ENCODE measurements around the gene NINJ2.

NINJ2 gene

GRCh38 chr12:612886-613285 lies 50.4 kb downstream of the NINJ2 start:
- ChIA-PET POLR2A (no interaction called here), CTCF (no interaction called here)
- H3K4me3 ChIP-seq (ENCODE audit: low read depth, low read length), result no peak overlapping the region
- no peak for DNase-seq (ENCODE audit: low read depth, low spot score)
- TF ChIP-seq, protein P1, sequence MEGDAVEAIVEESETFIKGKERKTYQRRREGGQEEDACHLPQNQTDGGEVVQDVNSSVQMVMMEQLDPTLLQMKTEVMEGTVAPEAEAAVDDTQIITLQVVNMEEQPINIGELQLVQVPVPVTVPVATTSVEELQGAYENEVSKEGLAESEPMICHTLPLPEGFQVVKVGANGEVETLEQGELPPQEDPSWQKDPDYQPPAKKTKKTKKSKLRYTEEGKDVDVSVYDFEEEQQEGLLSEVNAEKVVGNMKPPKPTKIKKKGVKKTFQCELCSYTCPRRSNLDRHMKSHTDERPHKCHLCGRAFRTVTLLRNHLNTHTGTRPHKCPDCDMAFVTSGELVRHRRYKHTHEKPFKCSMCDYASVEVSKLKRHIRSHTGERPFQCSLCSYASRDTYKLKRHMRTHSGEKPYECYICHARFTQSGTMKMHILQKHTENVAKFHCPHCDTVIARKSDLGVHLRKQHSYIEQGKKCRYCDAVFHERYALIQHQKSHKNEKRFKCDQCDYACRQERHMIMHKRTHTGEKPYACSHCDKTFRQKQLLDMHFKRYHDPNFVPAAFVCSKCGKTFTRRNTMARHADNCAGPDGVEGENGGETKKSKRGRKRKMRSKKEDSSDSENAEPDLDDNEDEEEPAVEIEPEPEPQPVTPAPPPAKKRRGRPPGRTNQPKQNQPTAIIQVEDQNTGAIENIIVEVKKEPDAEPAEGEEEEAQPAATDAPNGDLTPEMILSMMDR (IDR thresholded peaks at IDR 0.05; ENCODE audit: insufficient read depth, low read length, missing control alignments), result no peak

GRCh38 chr12:612293-612692 lies 51.0 kb downstream of the NINJ2 start:
- DNase-seq (ENCODE audit: low read depth, low spot score), result no peak
- POLR2A ChIA-PET, result no interaction called here
- CTCF ChIA-PET, result no interaction called here
- H3K4me3 ChIP-seq (ENCODE audit: low read depth, low read length), result no peak overlapping the region
- TF ChIP-seq, protein P1 (IDR thresholded peaks at IDR 0.05; ENCODE audit: insufficient read depth, low read length, missing control alignments), result no peak

GRCh38 chr12:611721-612120 lies 51.5 kb downstream of the NINJ2 start:
- DNase-seq (ENCODE audit: low read depth, low spot score), result no peak
- ChIA-PET CTCF (interaction anchor here (0.8 kb wide), 1 partner anchor 140 kb away, joined by 3 read pairs; no protein-coding TSS in a partner anchor), POLR2A (no interaction called here)
- no peak overlapping the region for H3K4me3 ChIP-seq (ENCODE audit: low read depth, low read length)
- TF ChIP-seq, protein P1 (IDR thresholded peaks at IDR 0.05; ENCODE audit: insufficient read depth, low read length, missing control alignments), result no peak

- CTCF ChIA-PET, result interaction anchor here (1.5 to 5.2 kb wide), 2 partner anchors 33 to 143 kb away, joined by 4 to 27 read pairs; partner anchors contain the start of gene WNK1
- TF ChIP-seq, protein P1 (IDR thresholded peaks at IDR 0.05; ENCODE audit: insufficient read depth, low read length, missing control alignments), result no peak
- POLR2A ChIA-PET, result no interaction called here
These were observed 54.3 kb downstream of the NINJ2 start for GRCh38 chr12:608921-609320.

GRCh38 chr12:608413-608812 lies 54.8 kb downstream of the NINJ2 start:
- ChIA-PET CTCF (interaction anchor here (1.5 to 5.2 kb wide), 2 partner anchors 33 to 143 kb away, joined by 4 to 27 read pairs; partner anchors contain the start of gene WNK1), POLR2A (no interaction called here)
- TF ChIP-seq, protein P1 (IDR thresholded peaks at IDR 0.05; ENCODE audit: insufficient read depth, low read length, missing control alignments), result no peak
- no peak overlapping the region for H3K4me3 ChIP-seq (ENCODE audit: low read depth, low read length)
- DNase-seq (ENCODE audit: low read depth, low spot score), result no peak

More at GRCh38 chr12:608921-609320, 54.3 kb downstream of the NINJ2 start:
- no peak overlapping the region for H3K4me3 ChIP-seq (ENCODE audit: low read depth, low read length)
- no peak for DNase-seq (ENCODE audit: low read depth, low spot score)

DNA sequence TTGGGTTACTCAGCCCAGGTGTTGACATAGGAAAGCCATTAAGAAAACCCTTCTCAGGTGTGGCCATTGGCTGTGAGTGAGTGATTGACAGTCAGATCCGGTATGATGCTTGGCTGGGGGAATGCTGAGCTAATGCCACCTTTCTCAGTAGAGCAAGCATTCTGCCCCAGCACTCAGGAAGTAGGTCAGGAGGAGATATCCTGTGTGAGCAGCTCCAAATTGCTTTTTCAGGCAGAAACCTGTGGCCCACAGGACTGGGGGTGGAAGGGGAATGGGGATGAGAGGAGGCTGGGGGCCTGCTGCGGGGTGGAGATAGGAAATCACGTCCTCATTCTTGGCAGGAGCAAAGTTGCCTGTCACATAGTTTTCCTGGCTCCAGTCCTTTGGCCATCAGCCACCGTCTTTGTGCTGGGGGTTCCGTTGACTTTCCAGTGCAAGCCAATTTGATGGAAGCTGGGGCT lies 55.7 kb downstream of the NINJ2 start:
- DNase-seq (ENCODE audit: low read depth, low spot score), result no peak
- H3K4me3 ChIP-seq (ENCODE audit: low read depth, low read length), result no peak overlapping the region
- POLR2A ChIA-PET, result no interaction called here
- CTCF ChIA-PET, result interaction anchor here (1.5 to 5.2 kb wide), 2 partner anchors 32 to 144 kb away, joined by 4 to 27 read pairs; partner anchors contain the start of gene WNK1
- TF ChIP-seq, protein P1 (IDR thresholded peaks at IDR 0.05; ENCODE audit: insufficient read depth, low read length, missing control alignments), result no peak

Data from AG04449 (cell line).